Measurements from ENCODE around the gene PRSS36. TPM values are rescaled to one million over a fixed set of nuclear protein-coding genes. Genes with fewer than 3 reads are reported as not detected.

The PRSS36 gene
- total RNA-seq, 1 experiment from 2014 or later, result 0.66 TPM

DNA sequence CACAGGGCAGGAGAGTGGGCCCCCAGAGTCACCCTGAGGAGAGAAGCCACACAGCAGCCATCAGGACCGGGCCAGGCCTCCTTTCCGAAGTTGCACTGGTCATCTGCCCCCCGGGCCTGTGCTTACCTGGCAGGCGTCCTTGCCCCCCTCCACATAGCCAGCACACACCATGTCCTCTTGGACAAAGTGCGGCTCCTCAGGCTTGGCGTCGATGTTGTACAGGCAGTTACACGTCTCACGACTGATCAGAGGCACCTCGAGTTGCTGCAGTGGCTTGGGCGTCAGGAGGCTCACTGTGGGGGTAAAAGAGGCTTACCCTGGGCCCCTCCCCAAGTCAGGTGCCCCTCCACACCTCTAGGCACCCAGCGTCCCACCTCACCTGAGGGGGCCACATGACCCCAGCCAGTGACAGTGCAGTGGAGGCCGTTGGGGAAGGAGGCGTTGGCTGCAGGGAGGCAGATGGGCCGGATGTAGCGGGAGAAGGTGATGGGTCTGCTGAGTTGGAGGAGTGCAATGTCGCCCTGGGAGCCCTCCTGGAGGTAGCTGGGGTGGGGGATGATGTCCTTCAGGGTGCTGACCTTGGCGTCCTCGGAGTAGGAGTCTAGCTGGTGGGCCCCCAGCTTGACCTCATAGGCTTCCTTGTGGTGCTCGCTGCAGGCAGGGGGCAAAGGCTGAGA lies 17.4 kb downstream of the PRSS36 start:
- no peak overlapping the region for H2AK5ac ChIP-seq (ENCODE audit: insufficient read length, low read length)
- H3K79me2 ChIP-seq (ENCODE audit: insufficient read depth, low read length), result peaks cover 4% of the 10 kb centered on the region; the same call in 1 of the 2 replicates
- H2BK20ac ChIP-seq (ENCODE audit: low read depth, low read length, poor library complexity, severe bottlenecking), result no peak overlapping the region
- no peak overlapping the region for H3K27ac ChIP-seq (ENCODE audit: insufficient read length, low read depth, low read length)
- no CpG with 5 or more reads among the region's 20 CpGs for WGBS (ENCODE audit: extremely low coverage, insufficient read length, low lambda C conversion rate)
- H3K4ac ChIP-seq (ENCODE audit: low read depth, low read length), result no peak overlapping the region
- H4K5ac ChIP-seq (ENCODE audit: insufficient read length, low read depth, low read length), result no peak overlapping the region
- H3K56ac ChIP-seq (ENCODE audit: insufficient read length, low read depth, low read length), result no peak overlapping the region
- peaks cover 5% of the 10 kb centered on the region for H3K79me1 ChIP-seq (ENCODE audit: insufficient read depth, low read depth, low read length, poor library complexity, severe bottlenecking)
- Mint-ChIP-seq H3K36me3 (ENCODE audit: insufficient read depth in 1 of 3, low read depth in 3 of 3) (peaks cover 27 to 44% (median 40%) of the 10 kb centered on the region in 3 experiments), H3K27me3 (ENCODE audit: low read depth) (no peaks in the 10 kb centered on the region), H3K4me3 (no peak overlapping the region), H3K4me1 (peaks cover 45 to 53% of the 10 kb centered on the region in 2 experiments), H3K9me3 (no peaks in the 10 kb centered on the region; a peak in 1 of 5 replicates), H3K27ac (peak overlapping the region in 2 of 3 experiments; percentile 74 to 88; a peak in 3 of 7 replicates)
- H3T11ph ChIP-seq (ENCODE audit: low read length), result no peak overlapping the region
- no peak overlapping the region for H2BK15ac ChIP-seq (ENCODE audit: low read depth, low read length)
- DNase-seq, result no peak
- no peak overlapping the region for H3K14ac ChIP-seq (ENCODE audit: insufficient read depth, low read length)
- no peak overlapping the region for H2BK120ac ChIP-seq (ENCODE audit: low read depth, low read length, poor library complexity, severe bottlenecking)
- no peak overlapping the region for H2BK5ac ChIP-seq (ENCODE audit: insufficient read length, low read length)
- no peak overlapping the region for H3K23ac ChIP-seq (ENCODE audit: insufficient read length, low read depth, low read length)
- no peak overlapping the region for H2AFZ ChIP-seq (ENCODE audit: low read length)
- no peak overlapping the region for H2BK12ac ChIP-seq (ENCODE audit: insufficient read length, low read depth, low read length)
- TF ChIP-seq, protein P1, sequence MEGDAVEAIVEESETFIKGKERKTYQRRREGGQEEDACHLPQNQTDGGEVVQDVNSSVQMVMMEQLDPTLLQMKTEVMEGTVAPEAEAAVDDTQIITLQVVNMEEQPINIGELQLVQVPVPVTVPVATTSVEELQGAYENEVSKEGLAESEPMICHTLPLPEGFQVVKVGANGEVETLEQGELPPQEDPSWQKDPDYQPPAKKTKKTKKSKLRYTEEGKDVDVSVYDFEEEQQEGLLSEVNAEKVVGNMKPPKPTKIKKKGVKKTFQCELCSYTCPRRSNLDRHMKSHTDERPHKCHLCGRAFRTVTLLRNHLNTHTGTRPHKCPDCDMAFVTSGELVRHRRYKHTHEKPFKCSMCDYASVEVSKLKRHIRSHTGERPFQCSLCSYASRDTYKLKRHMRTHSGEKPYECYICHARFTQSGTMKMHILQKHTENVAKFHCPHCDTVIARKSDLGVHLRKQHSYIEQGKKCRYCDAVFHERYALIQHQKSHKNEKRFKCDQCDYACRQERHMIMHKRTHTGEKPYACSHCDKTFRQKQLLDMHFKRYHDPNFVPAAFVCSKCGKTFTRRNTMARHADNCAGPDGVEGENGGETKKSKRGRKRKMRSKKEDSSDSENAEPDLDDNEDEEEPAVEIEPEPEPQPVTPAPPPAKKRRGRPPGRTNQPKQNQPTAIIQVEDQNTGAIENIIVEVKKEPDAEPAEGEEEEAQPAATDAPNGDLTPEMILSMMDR (conservative IDR thresholded peaks at IDR 0.05), result no peak
- H3K9ac ChIP-seq (ENCODE audit: extremely low read depth, insufficient read length, low read length), result no peak overlapping the region
- peaks cover 18% of the 10 kb centered on the region; the same call in 1 of the 2 replicates for H3K4me1 ChIP-seq (ENCODE audit: insufficient read depth, low read length)
- no peaks in the 10 kb centered on the region for H3K9me3 ChIP-seq (ENCODE audit: control insufficient read depth, low read depth, low read length)
- no peaks in the 10 kb centered on the region for H4K20me1 ChIP-seq (ENCODE audit: control insufficient read depth, insufficient read depth, insufficient read length)
- no peaks in the 10 kb centered on the region for H3K27me3 ChIP-seq (ENCODE audit: insufficient read depth, low read length)
- no peak overlapping the region for H3K4me2 ChIP-seq (ENCODE audit: insufficient read depth, insufficient read length, low read length)
- H3K18ac ChIP-seq (ENCODE audit: insufficient read length, low read depth, low read length), result no peak overlapping the region
- H3K23me2 ChIP-seq (ENCODE audit: insufficient read length, low read depth, low read length, poor library complexity, severe bottlenecking), result peaks cover 5% of the 10 kb centered on the region
- no peak overlapping the region for H4K8ac ChIP-seq (replicated peaks; ENCODE audit: insufficient read length, low read depth, low read length)
- H4K91ac ChIP-seq (ENCODE audit: insufficient read length, low read depth, low read length), result no peak overlapping the region

All from H9 (cell line).